Nephron progenitor cell (in vitro differentiated cells): ENCODE results near the gene XRRA1.
A peak's percentile ranks its signal among the peaks of the same experiment; 100 is the strongest.

Experiments
- DNase-seq: peaks from one replicate; pipeline ENCODE4 v3.0.0; 2021
- H3K27ac Mint-ChIP-seq: 2 replicates; pipeline ENCODE4 v1.8.0; 2021; ENCODE audit warnings: mild to moderate bottlenecking, moderate library complexity, mixed read lengths
- H3K27me3 Mint-ChIP-seq: 2 replicates; pipeline ENCODE4 v1.8.0; 2021; ENCODE audit warnings: mild to moderate bottlenecking, low read depth, mixed read lengths; ENCODE audit not compliant: poor library complexity
- H3K36me3 Mint-ChIP-seq: 2 replicates; pipeline ENCODE4 v1.8.0; 2021; ENCODE audit warnings: low read depth, mixed read lengths
- H3K4me1 Mint-ChIP-seq: 2 replicates; pipeline ENCODE4 v1.8.0; 2021; ENCODE audit warnings: mixed read lengths
- H3K4me3 Mint-ChIP-seq: 2 replicates; pipeline ENCODE4 v1.8.0; 2021; ENCODE audit warnings: mild to moderate bottlenecking, moderate library complexity, mixed read lengths
- H3K9me3 Mint-ChIP-seq: 2 replicates; pipeline ENCODE4 v1.8.0; 2021; ENCODE audit warnings: mild to moderate bottlenecking, moderate library complexity, mixed read lengths
- TF ChIP-seq, protein P1 (sequence below): fragments of 200-600 bp; sonication (generic); IDR thresholded peaks from 2 replicates; pipeline ENCODE4 v1.5.0; 2021; ENCODE audit warnings: antibody characterized with exemption

XRRA1 gene

DNA sequence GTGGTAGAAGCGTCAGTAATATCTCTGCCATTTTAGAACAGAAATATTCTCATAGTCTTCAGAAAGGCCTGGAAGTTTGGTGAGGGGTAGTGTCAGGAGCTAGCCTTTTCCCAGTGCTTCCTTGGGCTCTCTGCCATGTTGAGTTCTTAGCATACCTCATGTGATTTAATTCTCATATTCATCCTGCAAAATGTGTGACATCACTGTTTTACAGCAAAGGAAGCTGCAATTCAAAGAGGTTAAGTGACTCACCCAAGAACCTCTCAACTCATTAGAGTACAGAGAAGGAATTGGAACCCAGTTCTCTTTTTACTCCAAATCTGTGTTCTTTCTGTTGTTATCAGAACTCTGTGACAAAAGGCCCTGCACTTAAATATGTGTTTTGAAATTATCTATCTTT lies 128.1 kb downstream of the XRRA1 start:
- DNase-seq = no peak
- no peak overlapping the region for H3K27ac Mint-ChIP-seq
- peaks cover 93% of the 10 kb centered on the region for H3K36me3 Mint-ChIP-seq
- peaks cover 4% of the 10 kb centered on the region for H3K27me3 Mint-ChIP-seq
- peaks cover 36% of the 10 kb centered on the region for H3K9me3 Mint-ChIP-seq
- no peak overlapping the region for H3K4me3 Mint-ChIP-seq
- TF ChIP-seq, protein P1, sequence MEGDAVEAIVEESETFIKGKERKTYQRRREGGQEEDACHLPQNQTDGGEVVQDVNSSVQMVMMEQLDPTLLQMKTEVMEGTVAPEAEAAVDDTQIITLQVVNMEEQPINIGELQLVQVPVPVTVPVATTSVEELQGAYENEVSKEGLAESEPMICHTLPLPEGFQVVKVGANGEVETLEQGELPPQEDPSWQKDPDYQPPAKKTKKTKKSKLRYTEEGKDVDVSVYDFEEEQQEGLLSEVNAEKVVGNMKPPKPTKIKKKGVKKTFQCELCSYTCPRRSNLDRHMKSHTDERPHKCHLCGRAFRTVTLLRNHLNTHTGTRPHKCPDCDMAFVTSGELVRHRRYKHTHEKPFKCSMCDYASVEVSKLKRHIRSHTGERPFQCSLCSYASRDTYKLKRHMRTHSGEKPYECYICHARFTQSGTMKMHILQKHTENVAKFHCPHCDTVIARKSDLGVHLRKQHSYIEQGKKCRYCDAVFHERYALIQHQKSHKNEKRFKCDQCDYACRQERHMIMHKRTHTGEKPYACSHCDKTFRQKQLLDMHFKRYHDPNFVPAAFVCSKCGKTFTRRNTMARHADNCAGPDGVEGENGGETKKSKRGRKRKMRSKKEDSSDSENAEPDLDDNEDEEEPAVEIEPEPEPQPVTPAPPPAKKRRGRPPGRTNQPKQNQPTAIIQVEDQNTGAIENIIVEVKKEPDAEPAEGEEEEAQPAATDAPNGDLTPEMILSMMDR = no peak
- peaks cover 22% of the 10 kb centered on the region for H3K4me1 Mint-ChIP-seq

DNA sequence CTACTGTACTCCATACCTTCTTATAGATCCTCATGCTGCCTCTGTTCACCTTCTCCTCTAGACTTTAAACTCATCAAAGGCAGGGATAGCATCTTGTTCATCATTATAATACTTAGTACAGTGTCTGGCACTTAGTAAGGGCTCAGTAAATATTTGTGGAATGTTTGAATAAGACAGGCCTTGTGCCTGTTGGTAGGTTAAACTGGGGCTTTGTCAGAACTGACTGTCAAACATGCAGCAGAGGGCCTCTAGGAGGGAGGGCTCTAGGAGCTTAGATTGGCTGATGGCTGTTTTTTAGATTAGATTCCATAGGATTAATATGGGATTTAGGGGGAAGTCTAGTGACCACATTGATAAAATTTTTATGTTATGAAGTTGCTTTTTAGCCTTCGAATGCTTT lies 129.5 kb downstream of the XRRA1 start:
- peaks cover 22% of the 10 kb centered on the region for H3K4me1 Mint-ChIP-seq
- TF ChIP-seq, protein P1 = no peak
- H3K4me3 Mint-ChIP-seq = no peak overlapping the region
- H3K27me3 Mint-ChIP-seq = peaks cover 4% of the 10 kb centered on the region
- no peak for DNase-seq
- peak overlapping the region; percentile 43 for H3K27ac Mint-ChIP-seq
- peaks cover 22% of the 10 kb centered on the region for H3K9me3 Mint-ChIP-seq
- peaks cover 85% of the 10 kb centered on the region for H3K36me3 Mint-ChIP-seq

DNA sequence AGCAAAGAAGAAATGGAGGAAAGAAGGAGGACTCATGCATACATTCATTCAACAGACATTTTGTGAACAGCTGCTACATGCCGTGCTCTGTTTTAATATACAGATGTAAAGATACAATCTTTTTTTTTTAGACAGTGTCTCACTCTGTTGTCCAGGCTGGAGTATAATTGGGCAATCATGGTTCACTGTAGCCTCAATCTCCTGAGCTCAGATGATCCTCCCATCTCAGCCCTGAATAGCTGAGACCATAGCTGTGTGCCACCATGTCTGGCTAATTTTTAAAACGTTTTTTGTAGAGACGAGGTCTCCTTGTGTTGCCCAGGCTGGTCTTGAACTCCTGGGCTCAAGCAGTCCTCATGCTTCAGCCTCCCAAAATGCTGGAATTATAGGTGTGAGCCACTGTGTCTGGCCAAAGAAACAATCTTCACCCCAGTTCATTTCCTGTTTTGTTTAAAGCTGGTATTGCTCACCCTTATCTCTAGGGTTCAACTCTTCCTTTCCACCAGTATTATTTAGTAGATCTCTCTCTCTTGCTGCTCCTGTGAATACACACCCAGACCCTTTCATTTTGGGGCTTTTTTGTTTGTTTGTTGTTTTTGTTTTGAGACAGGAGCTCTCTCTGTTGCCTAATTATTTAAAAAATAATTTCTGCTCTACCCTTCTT lies 130.5 kb downstream of the XRRA1 start:
- peaks cover 12% of the 10 kb centered on the region for H3K9me3 Mint-ChIP-seq
- H3K4me1 Mint-ChIP-seq = peaks cover 22% of the 10 kb centered on the region
- peak overlapping the region; percentile 3 for H3K27ac Mint-ChIP-seq
- no peak for DNase-seq
- H3K36me3 Mint-ChIP-seq = peaks cover 77% of the 10 kb centered on the region
- H3K27me3 Mint-ChIP-seq = no peaks in the 10 kb centered on the region
- no peak overlapping the region for H3K4me3 Mint-ChIP-seq
- TF ChIP-seq, protein P1 = no peak

DNA sequence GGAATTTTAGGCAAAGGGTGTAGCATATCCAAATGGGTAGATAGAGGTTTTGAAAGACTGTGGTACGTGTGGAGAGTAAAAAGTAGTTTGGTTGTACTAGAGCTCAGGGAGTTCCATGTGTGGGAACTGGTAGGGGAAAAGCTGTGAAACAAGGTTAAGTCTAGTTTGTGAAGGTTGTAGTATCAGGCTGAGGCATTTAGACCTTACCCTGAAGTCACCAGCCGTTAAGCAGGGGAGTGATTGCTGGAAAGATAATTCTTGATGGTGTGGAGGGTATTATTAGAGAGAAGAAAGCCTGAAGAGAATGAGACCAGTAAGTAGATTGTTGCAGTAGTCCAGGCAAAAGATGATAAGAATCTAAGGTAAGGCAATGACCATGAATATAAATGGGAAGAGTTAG lies 132.2 kb downstream of the XRRA1 start:
- Mint-ChIP-seq H3K9me3 (peaks cover 2% of the 10 kb centered on the region), H3K27me3 (no peaks in the 10 kb centered on the region), H3K4me3 (no peak overlapping the region), H3K27ac (no peak overlapping the region), H3K36me3 (peaks cover 70% of the 10 kb centered on the region), H3K4me1 (peaks cover 13% of the 10 kb centered on the region)
- TF ChIP-seq, protein P1 = no peak
- DNase-seq = no peak

DNA sequence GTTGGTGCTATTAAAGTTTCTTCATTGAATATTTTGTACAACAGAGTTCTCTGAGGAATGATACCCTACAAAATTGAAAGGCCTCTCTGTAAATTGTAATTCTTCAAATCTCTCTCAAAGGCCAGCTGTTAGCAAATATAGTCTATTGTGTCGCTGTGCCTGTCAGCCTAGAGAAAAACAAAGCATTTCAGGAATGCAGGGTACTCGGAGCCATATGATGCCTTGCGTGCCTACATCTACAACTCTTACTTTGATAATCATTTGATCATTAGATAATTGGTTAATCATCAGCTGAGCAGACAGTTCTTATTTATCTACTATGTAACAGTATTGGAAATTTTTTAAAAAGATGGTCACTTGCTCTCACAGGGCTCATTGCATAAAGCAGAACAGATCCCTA lies 132.9 kb downstream of the XRRA1 start:
- H3K9me3 Mint-ChIP-seq = no peaks in the 10 kb centered on the region
- peaks cover 9% of the 10 kb centered on the region for H3K4me1 Mint-ChIP-seq
- DNase-seq = no peak
- TF ChIP-seq, protein P1 = no peak
- peaks cover 63% of the 10 kb centered on the region for H3K36me3 Mint-ChIP-seq
- no peak overlapping the region for H3K27ac Mint-ChIP-seq
- no peak overlapping the region for H3K4me3 Mint-ChIP-seq
- no peaks in the 10 kb centered on the region for H3K27me3 Mint-ChIP-seq

DNA sequence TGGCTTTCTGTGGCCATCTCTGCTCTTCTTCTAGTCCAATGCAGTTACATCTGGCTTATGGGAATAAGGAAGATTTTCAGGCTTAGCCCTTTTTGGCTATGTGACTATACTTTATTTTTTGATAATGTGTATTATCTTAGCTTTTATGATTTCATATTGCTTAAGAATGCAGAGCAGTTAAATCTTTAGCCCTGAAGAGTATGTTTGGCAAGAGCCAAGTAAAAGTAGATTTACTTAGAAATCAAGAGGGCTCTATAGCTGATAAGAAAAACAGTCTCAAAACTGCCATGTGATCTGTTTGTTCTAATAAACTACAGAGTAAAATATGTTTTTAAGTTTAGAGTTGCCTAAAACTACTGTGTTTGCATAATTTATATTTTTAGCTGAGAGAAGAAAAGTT lies 139.1 kb downstream of the XRRA1 start:
- no peak for DNase-seq
- Mint-ChIP-seq H3K27ac (no peak overlapping the region), H3K9me3 (no peaks in the 10 kb centered on the region), H3K4me1 (no peaks in the 10 kb centered on the region), H3K36me3 (peaks cover 18% of the 10 kb centered on the region), H3K4me3 (no peak overlapping the region), H3K27me3 (no peaks in the 10 kb centered on the region)
- TF ChIP-seq, protein P1 = no peak
